Measurements from ENCODE around the gene ZPLD1.

The ZPLD1 gene

DNA sequence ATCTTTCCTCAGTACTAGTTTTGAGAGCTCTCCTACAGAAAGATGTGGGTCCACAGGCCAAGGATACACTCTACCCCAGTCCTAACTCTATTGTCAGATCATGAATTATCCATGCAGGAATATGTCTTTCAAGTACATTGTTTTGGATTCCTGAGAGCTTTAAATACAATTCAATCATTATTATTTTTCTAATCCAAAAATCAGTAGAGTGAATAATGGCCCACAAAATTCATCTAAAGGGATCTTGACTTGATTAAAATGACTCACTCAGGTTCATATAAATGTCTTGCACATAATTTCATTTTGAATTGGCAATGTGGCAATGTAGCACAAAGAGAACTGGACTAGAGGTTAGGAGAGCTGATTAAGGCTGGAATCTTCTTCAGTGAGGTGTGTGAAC, 93.9 kb downstream of the ZPLD1 start:
- DNase-seq (ENCODE audit: low read depth in 2 of 2): no peak
